ENCODE results near the gene SNX2. TPM values are rescaled to one million over a fixed set of nuclear protein-coding genes. Genes with fewer than 3 reads are reported as not detected.

SNX2 gene
- total RNA-seq, 4 donors from 2014 or later: 46.1 to 97.4 (median 52.8) TPM

- no peak for DNase-seq
- Histone ChIP-seq H3K4me1 (no peaks in the 10 kb centered on the region), H3K4me3 (no peak overlapping the region), H3K27ac (no peak overlapping the region), H3K36me3 (no peaks in the 10 kb centered on the region), H3K9me3 (no peaks in the 10 kb centered on the region), H3K27me3 (no peaks in the 10 kb centered on the region)
- TF ChIP-seq CTCF (IDR thresholded peaks at IDR 0.05) (no peak), POLR2A (IDR thresholded peaks at IDR 0.05) (no peak)
Observed at GRCh38 chr5:122864400-122864799, 89.5 kb downstream of the SNX2 start.

GRCh38 chr5:122864842-122865241 is 90.0 kb downstream of the SNX2 start:
- no peak for DNase-seq
- Histone ChIP-seq H3K9me3 (no peaks in the 10 kb centered on the region), H3K4me3 (no peak overlapping the region), H3K27me3 (no peaks in the 10 kb centered on the region), H3K4me1 (no peaks in the 10 kb centered on the region), H3K36me3 (no peaks in the 10 kb centered on the region), H3K27ac (no peak overlapping the region)
- TF ChIP-seq CTCF (IDR thresholded peaks at IDR 0.05) (no peak), POLR2A (IDR thresholded peaks at IDR 0.05) (no peak)

- Histone ChIP-seq H3K4me1 (no peaks in the 10 kb centered on the region), H3K9me3 (no peaks in the 10 kb centered on the region)
- TF ChIP-seq POLR2A (IDR thresholded peaks at IDR 0.05) (no peak), CTCF (IDR thresholded peaks at IDR 0.05) (no peak)
Observed at GRCh38 chr5:122870219-122870856, 95.5 kb downstream of the SNX2 start.

GRCh38 chr5:122871661-122872060 is 96.8 kb downstream of the SNX2 start:
- no peak for DNase-seq
- no peaks in the 10 kb centered on the region for H3K27me3 ChIP-seq
- no peak overlapping the region for H3K4me3 ChIP-seq
- H3K36me3 ChIP-seq: no peaks in the 10 kb centered on the region
- H3K9me3 ChIP-seq: no peaks in the 10 kb centered on the region
- no peak overlapping the region for H3K27ac ChIP-seq
- H3K4me1 ChIP-seq: no peaks in the 10 kb centered on the region
- TF ChIP-seq POLR2A (IDR thresholded peaks at IDR 0.05) (no peak), CTCF (IDR thresholded peaks at IDR 0.05) (no peak)

More at GRCh38 chr5:122870219-122870856, 95.5 kb downstream of the SNX2 start:
- H3K36me3 ChIP-seq: no peaks in the 10 kb centered on the region
- DNase-seq: no peak
- H3K27me3 ChIP-seq: no peaks in the 10 kb centered on the region
- no peak overlapping the region for H3K27ac ChIP-seq
- H3K4me3 ChIP-seq: no peak overlapping the region

- H3K27me3 ChIP-seq: no peaks in the 10 kb centered on the region
- H3K36me3 ChIP-seq: no peaks in the 10 kb centered on the region
- H3K27ac ChIP-seq: no peak overlapping the region
- no peak for DNase-seq
- no peaks in the 10 kb centered on the region for H3K9me3 ChIP-seq
- H3K4me3 ChIP-seq: no peak overlapping the region
- TF ChIP-seq CTCF (IDR thresholded peaks at IDR 0.05) (no peak), POLR2A (IDR thresholded peaks at IDR 0.05) (no peak)
- H3K4me1 ChIP-seq: no peaks in the 10 kb centered on the region
Observed at GRCh38 chr5:122874179-122874875, 99.4 kb downstream of the SNX2 start.
